Sigmoid colon (tissue), 7 donors: Measurements from ENCODE around the gene OR5K1. TPM values are rescaled to one million over a fixed set of nuclear protein-coding genes. Genes with fewer than 3 reads are reported as not detected.

Source experiments
- DNase-seq: peaks from one replicate; pipeline ENCODE4 v3.0.0-alpha.2; 2019
- H3K27ac ChIP-seq, 4 donors: fragments of 200-600 bp; sonication (generic); one replicate each; pipeline ENCODE4 v1.5.1; 2016 to 2019; ENCODE audit warnings: mild to moderate bottlenecking in 1 of 4
- H3K27me3 ChIP-seq, 3 donors: fragments of 200-600 bp; sonication (generic); one replicate each; pipeline ENCODE4 v1.5.1; 2019; ENCODE audit warnings: mild to moderate bottlenecking in 1 of 3
- H3K36me3 ChIP-seq, 4 donors: fragments of 200-600 bp; sonication (generic); one replicate each; pipeline ENCODE4 v1.5.1; 2016 to 2019
- H3K4me1 ChIP-seq, 4 donors: fragments of 200-600 bp; sonication (generic); one replicate each; pipeline ENCODE4 v1.5.1; 2017 to 2019
- H3K4me3 ChIP-seq, 4 donors: fragments of 200-600 bp; sonication (generic); one replicate each; pipeline ENCODE4 v1.5.1; 2017 to 2019; ENCODE audit warnings: mild to moderate bottlenecking in 2 of 4, moderate library complexity in 1 of 4
- H3K9me3 ChIP-seq, 4 donors: fragments of 200-600 bp in 3 of 4; sonication (generic) in 3 of 4; one replicate each; pipeline versions ENCODE4 v1.5.1 to v1.6.1; 2013 to 2019
- CTCF ChIP-seq, 4 experiments: fragments of 450-650 bp in 3 of 4; fragments of 200-600 bp in 1 of 4; IDR thresholded peaks; one replicate each; pipeline ENCODE4 v1.5.1; 2016 to 2019; ENCODE audit warnings: antibody characterized with exemption in 4 of 4, mild to moderate bottlenecking in 3 of 4, moderate library complexity in 2 of 4
- EP300 ChIP-seq, 4 donors: sonication (generic); formaldehyde crosslinking; IDR thresholded peaks; one replicate each; pipeline ENCODE4 v1.6.1; 2017; ENCODE audit warnings: antibody characterized with exemption in 4 of 4
- POLR2A ChIP-seq, 2 donors: fragments of 450-650 bp; IDR thresholded peaks; one replicate each; pipeline ENCODE4 v1.6.1; 2016; ENCODE audit warnings: antibody characterized with exemption in 2 of 2, mild to moderate bottlenecking in 2 of 2, moderate library complexity in 2 of 2
- POLR2AphosphoS5 ChIP-seq, 4 donors: sonication (generic); formaldehyde crosslinking; IDR thresholded peaks; one replicate each; pipeline ENCODE4 v1.6.1; 2017; ENCODE audit warnings: antibody characterized with exemption in 4 of 4
- whole genome bisulfite sequencing, 2 donors: extraction: QIAGEN DNeasy Blood & Tissue Kit; methylation state at CpG; one replicate each; pipeline ENCODE4 v1.1.7; 2013; 5-methylcytosine and 5-hydroxymethylcytosine counted together
- intact Hi-C: fragments of 100-400 bp; cut with DNase I; formaldehyde crosslinking; loops from one replicate; pipeline ENCODE4 v1.15.1; 2023
- polyA plus RNA-seq, 3 donors: library from polyadenylated mRNA; stranded (reverse); fragments of 200-250 nt; gene quantifications; one replicate each; pipeline ENCODE4 v1.2.3, GENCODE V29; 2013
- total RNA-seq, 4 donors: library from RNA; depleted of rRNA; stranded (reverse); fragments of >200 nt; gene quantifications; one replicate each; pipeline ENCODE4 v1.1.0, GENCODE V29; 2016
- donor health status: healthy with polysubstance abuse.
- donor health status: Bipolar disorder and iron deficiency.
- donor health status: healthy.

Gene OR5K1
- total and polyA plus RNA-seq, 7 donors = not detected

- Histone ChIP-seq H3K9me3 (no peaks in the 10 kb centered on the region), H3K36me3 (peaks cover 0 to 31% (median 2%) of the 10 kb centered on the region in 4 donors), H3K27ac (peak overlapping the region; percentile 92 to 96 (median 94)), H3K4me1 (peaks cover 0 to 31% (median 19%) of the 10 kb centered on the region in 4 donors), H3K4me3 (peak overlapping the region; percentile 62 to 89 (median 76)), H3K27me3 (no peaks in the 10 kb centered on the region)
- intact Hi-C loops = loop anchor here (5.0 to 10.0 kb wide), 3 partner anchors 380 to 1743 kb away; partner anchors contain the start of genes ARL6, DCBLD2 and TBC1D23
- TF ChIP-seq CTCF (IDR thresholded peaks at IDR 0.05) (no peak), POLR2AphosphoS5 (IDR thresholded peaks at IDR 0.05) (no peak), POLR2A (IDR thresholded peaks at IDR 0.05) (no peak), EP300 (IDR thresholded peaks at IDR 0.05) (no peak)
- peak; percentile 68 for DNase-seq
- WGBS, 2 donors = 0 to 1% methylated on average over 16 of the region's 16 CpGs
Observed at GRCh38 chr3:98521897-98522543, 59.0 kb downstream of the OR5K1 start.

Other genes starting within 250 kb of the OR5K1 start
- gene OR5H6, start 199.0 kb upstream of the OR5K1 start, total RNA-seq = not detected
- not detected for gene OR5H6, start 199.0 kb upstream of the OR5K1 start, polyA plus RNA-seq
- not detected for gene OR5H2, start 180.7 kb upstream of the OR5K1 start, total RNA-seq
- gene OR5H2, start 180.7 kb upstream of the OR5K1 start, polyA plus RNA-seq = not detected
- gene OR5K4, start 109.3 kb upstream of the OR5K1 start, total RNA-seq = not detected
- not detected for gene OR5K4, start 109.3 kb upstream of the OR5K1 start, polyA plus RNA-seq
- gene OR5K3, start 72.5 kb upstream of the OR5K1 start, total RNA-seq = not detected
- gene OR5K3, start 72.5 kb upstream of the OR5K1 start, polyA plus RNA-seq = not detected
- gene OR5K2, start 34.5 kb downstream of the OR5K1 start, total RNA-seq = not detected
- gene OR5K2, start 34.5 kb downstream of the OR5K1 start, polyA plus RNA-seq = not detected
- 100 to 1,000 TPM; 193 to 301 (median 240) TPM for gene CLDND1, start 59.7 kb downstream of the OR5K1 start, total RNA-seq
- 10 to 100 TPM; 17.1 to 38.0 (median 34.8) TPM for gene CLDND1, start 59.7 kb downstream of the OR5K1 start, polyA plus RNA-seq
- gene GPR15, start 68.8 kb downstream of the OR5K1 start, total RNA-seq = under 1 TPM in 1 of 4 donors, not detected in 3; 0.66 TPM
- 1 to 10 TPM in 2 of 3 donors, under 1 TPM in 1; 0.92 to 3.5 (median 3.0) TPM for gene GPR15, start 68.8 kb downstream of the OR5K1 start, polyA plus RNA-seq
- 10 to 100 TPM; 15.3 to 32.7 (median 17.3) TPM for gene CPOX, start 130.4 kb downstream of the OR5K1 start, total RNA-seq
- 10 to 100 TPM in 1 of 3 donors, 1 to 10 TPM in 2; 4.2 to 11.8 (median 6.7) TPM for gene CPOX, start 130.4 kb downstream of the OR5K1 start, polyA plus RNA-seq